Measurements from ENCODE around the gene CLHC1.
A peak's percentile ranks its signal among the peaks of the same experiment; 100 is the strongest.

CLHC1 gene

GRCh38 chr2:55168221-55169154, 63.6 kb downstream of the CLHC1 start:
- FAIRE-seq = peak; percentile 93

- FAIRE-seq = no peak
Measured at GRCh38 chr2:55165626-55166025, 66.5 kb downstream of the CLHC1 start.

GRCh38 chr2:55164534-55165480, 67.3 kb downstream of the CLHC1 start:
- no peak for FAIRE-seq

GRCh38 chr2:55163941-55164390, 68.1 kb downstream of the CLHC1 start:
- no peak for FAIRE-seq

GRCh38 chr2:55163274-55163721, 68.8 kb downstream of the CLHC1 start:
- FAIRE-seq = no peak

GRCh38 chr2:55162284-55163006, 69.6 kb downstream of the CLHC1 start:
- FAIRE-seq = no peak

GRCh38 chr2:55161295-55162210, 70.5 kb downstream of the CLHC1 start:
- no peak for FAIRE-seq

- no peak for FAIRE-seq
Measured at GRCh38 chr2:55160422-55160821, 71.7 kb downstream of the CLHC1 start.

- FAIRE-seq = no peak
Measured at GRCh38 chr2:55159752-55160151, 72.3 kb downstream of the CLHC1 start.

GRCh38 chr2:55159037-55159651, 72.9 kb downstream of the CLHC1 start:
- no peak for FAIRE-seq

- FAIRE-seq = no peak
Measured at GRCh38 chr2:55158111-55158814, 73.8 kb downstream of the CLHC1 start.

- no peak for FAIRE-seq
Measured at GRCh38 chr2:55157474-55157884, 74.6 kb downstream of the CLHC1 start.

- FAIRE-seq = no peak
Measured at GRCh38 chr2:55156984-55157383, 75.1 kb downstream of the CLHC1 start.

GRCh38 chr2:55156326-55156725, 75.8 kb downstream of the CLHC1 start:
- no peak for FAIRE-seq

GRCh38 chr2:55155764-55156281, 76.3 kb downstream of the CLHC1 start:
- no peak for FAIRE-seq

- FAIRE-seq = no peak
Measured at GRCh38 chr2:55155206-55155605, 76.9 kb downstream of the CLHC1 start.

GRCh38 chr2:55154525-55155030, 77.5 kb downstream of the CLHC1 start:
- no peak for FAIRE-seq

GRCh38 chr2:55153584-55154299, 78.4 kb downstream of the CLHC1 start:
- FAIRE-seq = no peak
